Body of pancreas (tissue), 4 donors: Measurements from ENCODE around the gene GRID2IP. TPM values are rescaled to one million over a fixed set of nuclear protein-coding genes. Genes with fewer than 3 reads are reported as not detected.

ENCODE experiments used
- ATAC-seq: fragments of 150-250 bp; one replicate; pipeline ENCODE4 v1.9.1; 2016
- DNase-seq, 4 donors: peaks; one replicate each; pipeline ENCODE4 v3.0.0-alpha.2; 2019
- H3K27ac ChIP-seq, 4 donors: fragments of 200-600 bp; sonication (generic); 1 replicate in 3 of 4; 2 replicates in 1 of 4; pipeline versions ENCODE4 v1.5.1 to v1.6.1; 2016 to 2019; ENCODE audit warnings: mild to moderate bottlenecking in 1 of 4, mixed read lengths in 1 of 4, moderate library complexity in 1 of 4
- H3K27me3 ChIP-seq, 2 donors: fragments of 200-600 bp; sonication (generic); one replicate each; pipeline ENCODE4 v1.6.0; 2016; ENCODE audit warnings: mild to moderate bottlenecking in 1 of 2
- H3K36me3 ChIP-seq, 2 donors: fragments of 200-600 bp; sonication (generic); replicated peaks in 1 of 2; 2 replicates each; pipeline ENCODE4 v1.5.1; 2016; ENCODE audit warnings: low read depth in 2 of 2; ENCODE audit not compliant: insufficient read depth in 1 of 2
- H3K4me1 ChIP-seq: fragments of 200-600 bp; sonication (generic); one replicate; pipeline ENCODE4 v1.6.0; 2016
- H3K4me3 ChIP-seq, 2 donors: fragments of 200-600 bp; sonication (generic); 1 replicate in 1 of 2; 2 replicates in 1 of 2; pipeline ENCODE4 v1.5.1; 2016 to 2019
- H3K9me3 ChIP-seq, 3 donors: fragments of 200-600 bp; sonication (generic); 1 replicate in 2 of 3; 2 replicates in 1 of 3; pipeline ENCODE4 v1.5.1; 2016
- POLR2A ChIP-seq, 3 donors: fragments of 450-650 bp; IDR thresholded peaks; one replicate each; pipeline ENCODE4 v1.6.1; 2016; ENCODE audit warnings: antibody characterized with exemption in 3 of 3, mild to moderate bottlenecking in 2 of 3
- WGBS, 2 donors: methylation state at CpG; one replicate each; pipeline ENCODE4 v1.1.5; 2017; 5-methylcytosine and 5-hydroxymethylcytosine counted together
- intact Hi-C: fragments of 100-400 bp; cut with DNase I; formaldehyde crosslinking; loops from one replicate; pipeline ENCODE4 v1.15.1; 2023
- total RNA-seq, 2 donors: library from RNA; depleted of rRNA; stranded (reverse); fragments of >200 nt; gene quantifications; one replicate each; pipeline ENCODE4 v1.1.0, GENCODE V29; 2016
- TF ChIP-seq, protein P1 (sequence below), 7 experiments: fragments of 450-650 bp in 4 of 7; fragments of 200-600 bp in 3 of 7; sonication (generic) in 3 of 7; IDR thresholded peaks; one replicate each; pipeline ENCODE4 v1.5.1; 2016 to 2019; ENCODE audit warnings: antibody characterized with exemption in 7 of 7

The GRID2IP gene
- total RNA-seq, 2 donors from 2014 or later, result 1.0 to 1.6 TPM

DNA sequence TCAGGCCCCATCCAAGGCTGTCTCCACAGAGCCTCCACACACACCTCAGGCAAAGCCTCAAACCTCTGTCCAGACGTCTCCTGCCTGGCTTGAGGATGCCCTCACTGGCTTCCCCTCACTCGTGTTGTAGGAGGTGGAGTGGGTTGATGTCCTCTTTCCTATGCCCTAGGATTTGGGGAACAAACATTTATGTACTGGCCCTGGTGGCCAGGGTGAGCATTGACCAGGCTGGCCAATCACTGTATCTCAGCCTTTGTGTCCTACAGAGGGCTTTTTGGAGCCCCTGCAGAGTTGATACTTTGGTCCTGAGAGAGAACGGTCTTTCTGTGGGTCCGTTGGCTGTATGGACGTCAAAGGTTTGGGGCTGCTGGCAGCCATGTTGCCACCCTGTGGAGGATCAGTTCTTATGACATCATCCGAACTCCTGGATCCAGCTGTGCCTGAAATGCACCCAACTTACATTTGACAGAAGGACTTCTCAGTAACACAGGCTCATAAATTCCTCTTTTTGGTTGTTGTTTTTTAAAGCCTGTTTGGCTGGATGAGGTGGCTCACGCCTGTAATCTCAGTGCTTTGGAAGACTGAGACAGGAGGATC lies 2.3 kb upstream of the GRID2IP start:
- no peak for TF ChIP-seq POLR2A (IDR thresholded peaks at IDR 0.05)
- TF ChIP-seq, protein P1, sequence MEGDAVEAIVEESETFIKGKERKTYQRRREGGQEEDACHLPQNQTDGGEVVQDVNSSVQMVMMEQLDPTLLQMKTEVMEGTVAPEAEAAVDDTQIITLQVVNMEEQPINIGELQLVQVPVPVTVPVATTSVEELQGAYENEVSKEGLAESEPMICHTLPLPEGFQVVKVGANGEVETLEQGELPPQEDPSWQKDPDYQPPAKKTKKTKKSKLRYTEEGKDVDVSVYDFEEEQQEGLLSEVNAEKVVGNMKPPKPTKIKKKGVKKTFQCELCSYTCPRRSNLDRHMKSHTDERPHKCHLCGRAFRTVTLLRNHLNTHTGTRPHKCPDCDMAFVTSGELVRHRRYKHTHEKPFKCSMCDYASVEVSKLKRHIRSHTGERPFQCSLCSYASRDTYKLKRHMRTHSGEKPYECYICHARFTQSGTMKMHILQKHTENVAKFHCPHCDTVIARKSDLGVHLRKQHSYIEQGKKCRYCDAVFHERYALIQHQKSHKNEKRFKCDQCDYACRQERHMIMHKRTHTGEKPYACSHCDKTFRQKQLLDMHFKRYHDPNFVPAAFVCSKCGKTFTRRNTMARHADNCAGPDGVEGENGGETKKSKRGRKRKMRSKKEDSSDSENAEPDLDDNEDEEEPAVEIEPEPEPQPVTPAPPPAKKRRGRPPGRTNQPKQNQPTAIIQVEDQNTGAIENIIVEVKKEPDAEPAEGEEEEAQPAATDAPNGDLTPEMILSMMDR (IDR thresholded peaks at IDR 0.05), result no peak
- ATAC-seq (no peak), DNase-seq (no peak)
- Histone ChIP-seq H3K27me3 (no peaks in the 10 kb centered on the region), H3K4me1 (no peaks in the 10 kb centered on the region), H3K4me3 (no peak overlapping the region), H3K9me3 (no peaks in the 10 kb centered on the region), H3K27ac (no peak overlapping the region), H3K36me3 (no peaks in the 10 kb centered on the region)
- WGBS, 2 donors, result 57 to 65% methylated on average over 6 to 7 of the region's 7 CpGs
- intact Hi-C loops, result no loop called here

DNA sequence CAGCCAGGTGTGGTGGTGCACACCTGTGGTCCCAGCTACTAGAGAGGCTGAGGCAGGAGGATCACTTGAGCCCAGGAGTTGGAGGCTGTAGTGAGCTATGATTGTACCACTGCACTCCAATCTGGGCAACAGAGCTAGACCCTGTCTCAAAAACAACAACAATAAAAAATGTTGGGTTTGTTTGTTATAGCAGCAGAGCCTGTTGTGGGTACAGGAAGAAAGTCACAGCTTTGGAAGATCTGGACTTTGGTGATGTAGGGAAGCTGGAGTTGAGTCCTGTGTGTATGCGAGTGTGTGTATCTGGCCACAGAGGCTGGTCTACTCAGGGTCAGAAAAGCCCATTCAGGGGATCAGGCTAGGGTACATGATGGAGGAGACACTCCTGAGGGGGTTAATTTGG lies 3.9 kb downstream of the GRID2IP start:
- DNase-seq, result no peak
- no peaks in the 10 kb centered on the region for H3K4me1 ChIP-seq
- H3K9me3 ChIP-seq, result no peaks in the 10 kb centered on the region
- intact Hi-C loops, result no loop called here
- no peaks in the 10 kb centered on the region for H3K36me3 ChIP-seq
- no peak overlapping the region for H3K4me3 ChIP-seq
- no peak overlapping the region for H3K27ac ChIP-seq
- no peak for ATAC-seq
- 80 to 90% methylated on average over 1 of the region's 1 CpG for WGBS, 2 donors
- no peak for TF ChIP-seq POLR2A (IDR thresholded peaks at IDR 0.05)
- TF ChIP-seq, protein P1 (IDR thresholded peaks at IDR 0.05), result no peak
- H3K27me3 ChIP-seq, result no peaks in the 10 kb centered on the region

DNA sequence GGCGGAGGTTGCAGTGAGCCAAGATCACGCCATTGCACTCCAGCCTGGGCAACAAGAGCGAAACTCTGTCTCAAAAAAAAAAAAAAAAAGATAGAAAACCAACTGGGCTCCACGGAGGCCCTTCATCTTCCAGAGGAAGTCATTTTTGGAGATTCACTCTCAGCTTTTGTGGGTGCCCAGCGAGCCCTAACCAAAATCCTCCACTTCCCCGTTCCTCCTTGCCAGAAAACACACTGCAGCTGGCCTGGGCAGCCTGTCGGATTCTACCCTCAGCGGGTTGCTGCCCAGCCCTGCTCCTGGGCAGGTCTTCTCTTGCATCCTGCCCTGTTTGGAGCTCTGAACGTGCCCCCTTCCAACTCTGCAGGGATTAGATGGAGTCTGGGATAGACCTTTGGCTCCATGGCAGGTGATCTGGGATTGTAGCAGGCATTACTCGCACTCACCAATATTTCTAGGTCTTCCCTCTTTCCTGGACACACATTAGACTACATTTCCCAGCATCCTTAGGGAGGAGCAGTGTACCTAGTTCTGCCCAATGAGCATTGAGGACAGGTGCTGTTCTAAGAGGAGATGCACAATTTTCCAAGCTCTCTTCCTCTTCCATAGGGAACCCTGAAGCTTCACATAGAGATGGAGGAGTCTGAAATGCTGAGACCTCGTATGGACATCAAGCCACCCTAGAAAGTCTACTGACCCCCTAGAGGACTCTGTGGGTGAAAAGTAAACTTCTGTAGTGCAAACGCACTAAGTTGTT lies 4.6 kb downstream of the GRID2IP start:
- Histone ChIP-seq H3K9me3 (no peaks in the 10 kb centered on the region), H3K4me3 (no peak overlapping the region), H3K4me1 (no peaks in the 10 kb centered on the region), H3K36me3 (no peaks in the 10 kb centered on the region), H3K27me3 (no peaks in the 10 kb centered on the region), H3K27ac (no peak overlapping the region)
- intact Hi-C loops, result no loop called here
- 71% methylated on average over 11 to 12 of the region's 12 CpGs for WGBS, 2 donors
- ATAC-seq (no peak), DNase-seq (no peak)
- TF ChIP-seq POLR2A (IDR thresholded peaks at IDR 0.05), result no peak
- TF ChIP-seq, protein P1 (IDR thresholded peaks at IDR 0.05), result no peak

DNA sequence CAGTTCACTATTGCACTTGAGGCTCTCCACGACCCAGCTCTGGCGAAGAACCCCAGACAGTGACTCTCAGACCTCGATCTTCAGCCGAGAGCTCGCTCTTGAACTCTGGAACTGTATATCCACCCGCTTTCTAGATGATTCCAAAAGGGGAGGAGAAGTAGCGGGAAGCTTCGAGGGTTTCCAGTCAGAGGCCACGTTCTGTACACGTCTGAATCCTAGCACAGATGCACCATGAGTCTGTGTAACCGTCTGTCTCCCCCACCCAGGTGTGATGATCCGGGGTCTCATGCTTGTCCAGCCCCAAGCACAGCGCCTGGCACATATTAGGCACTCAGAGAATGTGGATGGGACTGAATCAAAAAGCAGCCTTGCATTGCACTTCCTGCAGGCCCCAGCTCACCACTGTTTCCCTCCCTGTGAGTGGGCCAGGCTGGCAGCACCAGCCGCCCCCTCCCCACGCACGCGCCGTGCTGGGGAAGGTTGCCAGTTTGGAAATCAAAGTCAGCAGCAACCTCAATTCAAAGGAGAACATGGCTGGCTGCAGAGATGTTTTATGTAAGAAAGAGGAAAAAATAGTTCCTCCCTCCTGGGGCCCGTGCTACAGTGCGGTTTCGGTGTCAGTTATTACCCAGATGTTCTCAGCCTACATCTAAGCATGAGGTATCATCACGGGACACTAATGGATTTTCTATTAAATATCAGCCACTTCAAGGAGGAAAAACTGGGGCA lies 5.7 kb downstream of the GRID2IP start:
- TF ChIP-seq POLR2A (IDR thresholded peaks at IDR 0.05), result no peak
- 69 to 77% methylated on average over 18 to 22 of the region's 22 CpGs for WGBS, 2 donors
- Histone ChIP-seq H3K9me3 (no peaks in the 10 kb centered on the region), H3K27me3 (no peaks in the 10 kb centered on the region), H3K27ac (no peak overlapping the region), H3K36me3 (no peaks in the 10 kb centered on the region), H3K4me3 (no peak overlapping the region), H3K4me1 (no peaks in the 10 kb centered on the region)
- DNase-seq (no peak), ATAC-seq (no peak)
- intact Hi-C loops, result no loop called here

DNA sequence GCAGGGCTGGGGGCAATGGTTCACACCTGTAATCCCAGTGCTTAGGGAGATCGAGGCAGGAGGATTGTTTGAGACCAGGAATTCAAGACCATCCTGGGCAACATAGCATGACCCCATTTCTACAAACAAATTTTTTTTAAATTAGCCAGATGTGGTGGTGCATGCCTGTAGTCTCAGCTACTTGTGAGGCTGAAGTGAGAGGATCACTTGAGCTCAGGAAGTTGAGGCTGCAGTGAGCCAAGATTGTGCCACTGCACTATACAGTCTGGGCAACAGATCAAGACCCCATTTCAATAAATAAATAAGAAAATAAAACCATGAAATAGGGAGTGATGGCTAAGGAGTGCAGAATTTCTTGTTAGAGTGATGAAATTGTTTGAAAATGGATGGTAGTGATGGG lies 8.9 kb downstream of the GRID2IP start:
- ATAC-seq (no peak), DNase-seq (no peak)
- TF ChIP-seq POLR2A (IDR thresholded peaks at IDR 0.05), result no peak
- TF ChIP-seq, protein P1 (IDR thresholded peaks at IDR 0.05), result no peak
- H3K4me3 ChIP-seq, result no peak overlapping the region
- no peaks in the 10 kb centered on the region for H3K9me3 ChIP-seq
- 71 to 87% methylated on average over 1 of the region's 1 CpG for WGBS, 2 donors
- peaks cover 0 to 5% of the 10 kb centered on the region in 2 donors for H3K27me3 ChIP-seq
- intact Hi-C loops, result no loop called here
- H3K4me1 ChIP-seq, result no peaks in the 10 kb centered on the region
- H3K27ac ChIP-seq, result no peak overlapping the region
- no peaks in the 10 kb centered on the region for H3K36me3 ChIP-seq
